Mucosa of rectum (tissue), 2 donors: ENCODE results near the gene SYNPO.

Source experiments
- H3K27ac ChIP-seq, 2 donors: one replicate each; pipeline ENCODE4 v1.7.0; 2013; ENCODE audit warnings: inconsistent platforms in 2 of 2, low read depth in 2 of 2, low read length in 2 of 2
- H3K27me3 ChIP-seq, 2 donors: one replicate each; pipeline ENCODE4 v1.7.0; 2013; ENCODE audit warnings: low read length in 2 of 2; ENCODE audit not compliant: control insufficient read depth in 2 of 2, insufficient read depth in 2 of 2
- H3K36me3 ChIP-seq, 2 donors: one replicate each; pipeline ENCODE4 v1.7.0; 2013; ENCODE audit warnings: low read length in 2 of 2; ENCODE audit not compliant: control insufficient read depth in 2 of 2, insufficient read depth in 2 of 2
- H3K4me1 ChIP-seq, 2 donors: one replicate each; pipeline ENCODE4 v1.7.0; 2013; ENCODE audit warnings: low read length in 2 of 2, mild to moderate bottlenecking in 1 of 2; ENCODE audit not compliant: control insufficient read depth in 2 of 2, insufficient read depth in 2 of 2
- H3K4me3 ChIP-seq, 2 donors: one replicate each; pipeline ENCODE4 v1.7.0; 2013; ENCODE audit warnings: low read length in 2 of 2
- H3K9ac ChIP-seq, 2 donors: one replicate each; pipeline ENCODE4 v1.7.0; 2013; ENCODE audit warnings: low read length in 2 of 2, low read depth in 1 of 2, mild to moderate bottlenecking in 1 of 2
- H3K9me3 ChIP-seq, 2 donors: one replicate each; pipeline ENCODE4 v1.7.0; 2013; ENCODE audit warnings: low read length in 2 of 2; ENCODE audit not compliant: control insufficient read depth in 2 of 2
- donor health status: healthy.
- donor health status: Normal muscosa, but diverticular disease.

Gene SYNPO

GRCh38 chr5:150639377-150639692, 1.1 kb upstream of the SYNPO start:
- no peak overlapping the region for H3K27ac ChIP-seq
- no peaks in the 10 kb centered on the region for H3K9me3 ChIP-seq
- H3K27me3 ChIP-seq, result no peaks in the 10 kb centered on the region
- H3K9ac ChIP-seq, result no peak overlapping the region
- H3K4me1 ChIP-seq, result peaks cover 12 to 29% of the 10 kb centered on the region in 2 donors
- H3K36me3 ChIP-seq, result peaks cover 0 to 5% of the 10 kb centered on the region in 2 donors
- H3K4me3 ChIP-seq, result no peak overlapping the region

GRCh38 chr5:150639751-150640150, 709 bp upstream of the SYNPO start:
- H3K27ac ChIP-seq, result no peak overlapping the region
- peaks cover 15 to 29% of the 10 kb centered on the region in 2 donors for H3K4me1 ChIP-seq
- H3K36me3 ChIP-seq, result peaks cover 0 to 5% of the 10 kb centered on the region in 2 donors
- no peaks in the 10 kb centered on the region for H3K9me3 ChIP-seq
- no peaks in the 10 kb centered on the region for H3K27me3 ChIP-seq
- no peak overlapping the region for H3K9ac ChIP-seq
- no peak overlapping the region for H3K4me3 ChIP-seq

- H3K4me1 ChIP-seq, result peaks cover 17 to 29% of the 10 kb centered on the region in 2 donors
- no peak overlapping the region for H3K4me3 ChIP-seq
- no peaks in the 10 kb centered on the region for H3K9me3 ChIP-seq
- no peaks in the 10 kb centered on the region for H3K36me3 ChIP-seq
- H3K27me3 ChIP-seq, result no peaks in the 10 kb centered on the region
- H3K9ac ChIP-seq, result no peak overlapping the region
- peak overlapping the region; percentile 49 to 58 for H3K27ac ChIP-seq
These were observed 628 bp downstream of the SYNPO start for GRCh38 chr5:150641006-150641570.

GRCh38 chr5:150641824-150642566, 1.5 kb downstream of the SYNPO start:
- Histone ChIP-seq H3K4me3 (no peak overlapping the region), H3K36me3 (no peaks in the 10 kb centered on the region), H3K9me3 (no peaks in the 10 kb centered on the region), H3K4me1 (peaks cover 17 to 23% of the 10 kb centered on the region in 2 donors), H3K27me3 (no peaks in the 10 kb centered on the region), H3K27ac (peak overlapping the region; percentile 49 to 58), H3K9ac (no peak overlapping the region)

DNA sequence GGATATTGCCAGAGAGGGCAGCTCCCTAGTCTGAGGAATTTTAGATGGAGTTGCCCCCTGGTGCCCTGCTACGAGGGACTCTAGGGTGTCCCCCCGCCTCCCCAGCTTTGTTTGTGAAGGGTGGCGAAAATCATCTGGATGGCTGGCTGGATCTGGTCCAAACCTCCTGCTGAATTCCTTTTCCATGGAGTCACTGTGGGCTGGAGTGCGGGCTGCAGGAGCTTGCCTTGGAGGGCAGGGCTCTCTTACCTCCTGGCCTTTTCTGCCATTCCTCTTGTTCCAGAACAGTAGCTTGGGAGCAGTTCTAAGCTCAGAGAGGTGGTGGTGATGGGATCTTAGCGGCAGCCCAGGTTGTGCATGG, 2.1 kb downstream of the SYNPO start:
- no peak overlapping the region for H3K4me3 ChIP-seq
- H3K9ac ChIP-seq, result peak overlapping the region in 1 of 2 donors; percentile 0
- H3K27me3 ChIP-seq, result no peaks in the 10 kb centered on the region
- no peaks in the 10 kb centered on the region for H3K36me3 ChIP-seq
- peaks cover 17 to 23% of the 10 kb centered on the region in 2 donors for H3K4me1 ChIP-seq
- peak overlapping the region; percentile 41 to 42 for H3K27ac ChIP-seq
- H3K9me3 ChIP-seq, result no peaks in the 10 kb centered on the region

GRCh38 chr5:150642991-150643710, 2.7 kb downstream of the SYNPO start:
- Histone ChIP-seq H3K4me3 (no peak overlapping the region), H3K27me3 (no peaks in the 10 kb centered on the region), H3K4me1 (peaks cover 17 to 23% of the 10 kb centered on the region in 2 donors), H3K9me3 (no peaks in the 10 kb centered on the region), H3K27ac (peak overlapping the region in 1 of 2 donors; percentile 41), H3K9ac (peak overlapping the region in 1 of 2 donors; percentile 0), H3K36me3 (peaks cover 1% of the 10 kb centered on the region in 2 donors)

GRCh38 chr5:150644058-150644457, 3.6 kb downstream of the SYNPO start:
- H3K27me3 ChIP-seq, result no peaks in the 10 kb centered on the region
- peaks cover 6 to 7% of the 10 kb centered on the region in 2 donors for H3K36me3 ChIP-seq
- H3K4me3 ChIP-seq, result no peak overlapping the region
- H3K4me1 ChIP-seq, result peaks cover 17 to 23% of the 10 kb centered on the region in 2 donors
- H3K27ac ChIP-seq, result peak overlapping the region in 1 of 2 donors; percentile 16
- no peaks in the 10 kb centered on the region for H3K9me3 ChIP-seq
- no peak overlapping the region for H3K9ac ChIP-seq

GRCh38 chr5:150644514-150644913, 4.1 kb downstream of the SYNPO start:
- H3K27me3 ChIP-seq, result no peaks in the 10 kb centered on the region
- H3K9ac ChIP-seq, result no peak overlapping the region
- peaks cover 17 to 23% of the 10 kb centered on the region in 2 donors for H3K4me1 ChIP-seq
- peaks cover 6 to 11% of the 10 kb centered on the region in 2 donors for H3K36me3 ChIP-seq
- no peaks in the 10 kb centered on the region for H3K9me3 ChIP-seq
- H3K4me3 ChIP-seq, result no peak overlapping the region
- H3K27ac ChIP-seq, result peak overlapping the region in 1 of 2 donors; percentile 16

GRCh38 chr5:150645070-150645700, 4.7 kb downstream of the SYNPO start:
- Histone ChIP-seq H3K9me3 (no peaks in the 10 kb centered on the region), H3K9ac (no peak overlapping the region), H3K4me1 (peaks cover 17% of the 10 kb centered on the region in 2 donors), H3K27ac (no peak overlapping the region), H3K27me3 (no peaks in the 10 kb centered on the region), H3K36me3 (peaks cover 7 to 14% of the 10 kb centered on the region in 2 donors), H3K4me3 (no peak overlapping the region)
